GM12878 (cell line): ENCODE measurements around the gene RAPGEF6. TPM values are rescaled to one million over a fixed set of nuclear protein-coding genes. Genes with fewer than 3 reads are reported as not detected.

Experiments used
- ATAC-seq: fragments of 200-7000 bp; cut with Tn5 transposase; 3 replicates; pipeline ENCODE4 v1.9.1; 2020; ENCODE audit warnings: mild to moderate bottlenecking, moderate library complexity
- BruUV-seq: library from RNA; stranded (reverse); fragments of 400-500 nt; replicated peaks from 2 replicates; lab custom pipeline; 2021; lab: Mats Ljungman, UMichigan
- CTCF ChIA-PET: fragments of 300-600 bp; sonication (Branson Sonifier 250); formaldehyde crosslinking; extraction: SDS; loops from one replicate; lab custom pipeline; 2021; ENCODE audit warnings: inconsistent platforms; lab: Yijun Ruan, JAX
- POLR2A ChIA-PET: fragments of 350-600 bp; formaldehyde crosslinking; extraction: SDS; loops from one replicate; lab custom pipeline; 2021; ENCODE audit warnings: inconsistent platforms; lab: Charles Lee
- RAD21 ChIA-PET: fragments of 300-600 bp; sonication (Branson Sonifier 250); formaldehyde crosslinking; loops from one replicate; lab custom pipeline; 2023; ENCODE audit warnings: antibody characterized with exemption; ENCODE audit not compliant: unreplicated experiment; lab: Charles Lee
- SMC1A ChIA-PET: fragments of 300-600 bp; sonication (Branson Sonifier 250); formaldehyde crosslinking; loops from one replicate; lab custom pipeline; 2023; ENCODE audit not compliant: unreplicated experiment, uncharacterized antibody; lab: Charles Lee
- DNase-seq: peaks from one replicate; pipeline ENCODE4 v3.0.0-alpha.2; 2011; ENCODE audit warnings: low read depth, low spot score
- FAIRE-seq: peaks from 3 replicates; lab custom pipeline; 2011; peaks lifted over from hg19 to GRCh38; lab: Jason Lieb, UNC
- H2AFZ ChIP-seq: 2 replicates; pipeline ENCODE4 v1.6.0; 2011; ENCODE audit warnings: low read depth, low read length, control low read depth; ENCODE audit not compliant: control insufficient read depth
- H3K27ac ChIP-seq: 2 replicates; pipeline ENCODE4 v1.5.1; 2011; ENCODE audit warnings: control low read depth; ENCODE audit not compliant: control insufficient read depth, insufficient read depth
- H3K27me3 ChIP-seq, 2 experiments: replicated peaks in 1 of 2; 2 replicates each; pipeline versions ENCODE4 v1.6.0 to v1.6.1; 2011; ENCODE audit warnings: low read length in 1 of 2; ENCODE audit not compliant: control insufficient read depth in 2 of 2, insufficient read depth in 2 of 2
- H3K36me3 ChIP-seq, 2 experiments: 2 replicates each; pipeline ENCODE4 v1.5.1; 2011; ENCODE audit warnings: low read length in 1 of 2; ENCODE audit not compliant: control insufficient read depth in 2 of 2, insufficient read depth in 2 of 2
- H3K4me1 ChIP-seq: 2 replicates; pipeline ENCODE4 v1.6.1; 2011; ENCODE audit warnings: mild to moderate bottlenecking, low read length, moderate library complexity, mixed read lengths; ENCODE audit not compliant: control insufficient read depth, insufficient read depth
- H3K4me2 ChIP-seq: 2 replicates; pipeline ENCODE4 v1.6.0; 2011; ENCODE audit warnings: control low read depth; ENCODE audit not compliant: control insufficient read depth, insufficient read depth
- H3K4me3 ChIP-seq: fragments of 200-600 bp; sonication (generic); 2 replicates; pipeline ENCODE4 v1.5.1; 2016
- H3K79me2 ChIP-seq: 2 replicates; pipeline ENCODE4 v1.6.0; 2011; ENCODE audit warnings: low read length; ENCODE audit not compliant: control insufficient read depth, insufficient read depth
- H3K9ac ChIP-seq: 2 replicates; pipeline ENCODE4 v1.8.0; 2011; ENCODE audit warnings: low read length, control low read depth, mixed read lengths; ENCODE audit not compliant: control insufficient read depth, insufficient read depth
- H3K9me3 ChIP-seq: replicated peaks from 3 replicates; pipeline ENCODE4 v1.5.1; 2011; ENCODE audit warnings: mild to moderate bottlenecking, low read length; ENCODE audit not compliant: control insufficient read depth, insufficient read depth
- H4K20me1 ChIP-seq: 2 replicates; pipeline ENCODE4 v1.6.0; 2011; ENCODE audit not compliant: control insufficient read depth, insufficient read depth
- CUX1 ChIP-seq: IDR thresholded peaks from 2 replicates; pipeline ENCODE4 v1.6.1; 2012; ENCODE audit warnings: improper control_type of control experiment, low read depth, low read length; ENCODE audit not compliant: insufficient replicate concordance
- POLR2AphosphoS5 ChIP-seq: IDR thresholded peaks from 2 replicates; pipeline ENCODE4 v1.6.1; 2011; ENCODE audit warnings: mild to moderate bottlenecking, low read length, inconsistent platforms
- SRF ChIP-seq, 2 experiments: IDR thresholded peaks; 2 replicates each; pipeline ENCODE4 v1.6.1; 2011; ENCODE audit warnings: low read depth in 2 of 2, low read length in 2 of 2, mild to moderate bottlenecking in 1 of 2, moderate library complexity in 1 of 2
- WGBS: methylation state at CpG from one replicate; pipeline ENCODE4 v1.1.6; 2016; ENCODE audit warnings: low lambda C conversion rate; ENCODE audit not compliant: insufficient replicate concordance, insufficient coverage; ENCODE audit errors: missing lambda C conversion rate; 5-methylcytosine and 5-hydroxymethylcytosine counted together
- in situ Hi-C: fragments of 300-500 bp; cut with MboI; formaldehyde crosslinking; loops from 9 replicates; pipeline ENCODE4 v1.14.3; 2018; ENCODE audit warnings: mixed read lengths
- intact Hi-C: fragments of 100-400 bp; cut with micrococcal nuclease; formaldehyde crosslinking; loops from one replicate; pipeline ENCODE4 v1.14.2; 2022; ENCODE audit not compliant: unreplicated experiment
- polyA plus RNA-seq, 11 experiments: library from polyadenylated mRNA; depleted of rRNA in 4 of 11; unstranded in 6 of 11; stranded (reverse) in 5 of 11; fragments of >200 nt; fragmentation: Nextera tagmentation in 4 of 11; fragmentation: Illumina TruSeq in 1 of 11; extraction: Ambion mirVana in 4 of 11; extraction: Trizol in 1 of 11; gene quantifications; 1 replicate in 1 of 11; 2 replicates in 10 of 11; pipeline versions ENCODE4 v1.2.1 to v1.2.3, GENCODE V29; 2011 to 2016; ENCODE audit warnings: inconsistent platforms in 2 of 11, missing spikeins in 2 of 11, low read depth in 1 of 11
- total RNA-seq, 4 experiments: library from RNA; depleted of rRNA in 3 of 4; stranded (reverse); fragments of >200 nt in 3 of 4; fragmentation: Illumina TruSeq in 1 of 4; extraction: Trizol in 1 of 4; gene quantifications; 2 replicates each; pipeline versions ENCODE4 v1.2.1 to v1.2.3, GENCODE V29; 2013 to 2021

The RAPGEF6 gene
- total and polyA plus RNA-seq, 10 of the 15 experiments (the other 5 are each of a cell fraction or from before 2014, with no cell fraction given), result 2.9 to 24.0 (median 14.2) TPM

- no peak for DNase-seq
- Histone ChIP-seq H3K27me3 (no peaks in the 10 kb centered on the region), H3K9ac (no peak overlapping the region), H3K9me3 (peaks cover 4% of the 10 kb centered on the region; the same call in 2 of the 3 replicates), H3K36me3 (peaks cover 1 to 17% of the 10 kb centered on the region in 2 experiments), H3K79me2 (no peaks in the 10 kb centered on the region), H3K27ac (no peak overlapping the region), H2AFZ (no peak overlapping the region), H4K20me1 (no peaks in the 10 kb centered on the region), H3K4me3 (no peak overlapping the region), H3K4me1 (peaks cover 8% of the 10 kb centered on the region), H3K4me2 (no peak overlapping the region)
- FAIRE-seq, result no peak
- ChIA-PET POLR2A (no interaction called here), RAD21 (no interaction called here), CTCF (interaction anchor here (0.6 kb wide), 1 partner anchor 78 kb away, joined by 3 read pairs; no protein-coding TSS in a partner anchor), SMC1A (interaction anchor here (0.8 to 1.2 kb wide), 4 partner anchors 14 to 184 kb away, joined by 3 to 4 read pairs (median 4); no protein-coding TSS in a partner anchor)
- TF ChIP-seq POLR2AphosphoS5, result peak; percentile 54
- no peak for TF ChIP-seq CUX1
- no peak for TF ChIP-seq SRF (IDR thresholded peaks at IDR 0.05; ENCODE audit: low read depth in 2 of 2, low read length in 2 of 2)
- WGBS, result 98% methylated on average over 3 of the region's 3 CpGs
- BruUV-seq, result no TSS peak
- intact Hi-C loops, result no loop called here
- in situ Hi-C loops, result loop anchor here (25.0 kb wide), 1 partner anchor 1288 kb away; no protein-coding TSS in a partner anchor
- no peak for ATAC-seq
Observed at GRCh38 chr5:131400585-131400984, 234.4 kb downstream of the RAPGEF6 start.
